Esophagus muscularis mucosa (tissue), 3 donors: ENCODE results near the gene TNRC18.

ENCODE experiments used
- EP300 ChIP-seq: sonication (generic); formaldehyde crosslinking; IDR thresholded peaks from one replicate; pipeline ENCODE4 v1.6.1; 2017; ENCODE audit warnings: antibody characterized with exemption
- TF ChIP-seq, protein P1 (sequence below), 3 experiments: fragments of 200-600 bp in 2 of 3; fragments of 450-650 bp in 1 of 3; sonication (generic) in 2 of 3; IDR thresholded peaks; one replicate each; pipeline ENCODE4 v1.5.1; 2017 to 2019; ENCODE audit warnings: antibody characterized with exemption in 3 of 3, mild to moderate bottlenecking in 2 of 3, moderate library complexity in 1 of 3

DNA sequence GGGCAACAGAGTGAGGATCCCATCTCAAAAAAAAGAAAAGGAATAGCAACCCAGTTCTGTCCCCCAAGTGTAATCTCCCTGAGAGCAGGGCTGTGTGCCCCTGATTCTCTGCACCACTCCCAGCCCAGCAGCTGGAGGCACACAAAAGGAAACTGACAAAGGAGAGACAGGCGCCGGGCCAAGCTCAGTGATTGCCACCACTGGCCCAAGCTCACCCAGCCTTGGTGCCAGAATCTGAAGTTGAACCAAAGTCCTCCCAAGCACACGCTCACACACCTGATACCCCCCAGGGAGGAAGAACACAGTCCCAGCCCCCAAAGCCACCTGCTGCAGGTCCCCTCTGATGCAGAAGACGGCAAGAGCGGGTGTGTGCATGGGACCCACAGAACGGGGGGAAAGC, 50.3 kb downstream of the TNRC18 start:
- TF ChIP-seq, protein P1, sequence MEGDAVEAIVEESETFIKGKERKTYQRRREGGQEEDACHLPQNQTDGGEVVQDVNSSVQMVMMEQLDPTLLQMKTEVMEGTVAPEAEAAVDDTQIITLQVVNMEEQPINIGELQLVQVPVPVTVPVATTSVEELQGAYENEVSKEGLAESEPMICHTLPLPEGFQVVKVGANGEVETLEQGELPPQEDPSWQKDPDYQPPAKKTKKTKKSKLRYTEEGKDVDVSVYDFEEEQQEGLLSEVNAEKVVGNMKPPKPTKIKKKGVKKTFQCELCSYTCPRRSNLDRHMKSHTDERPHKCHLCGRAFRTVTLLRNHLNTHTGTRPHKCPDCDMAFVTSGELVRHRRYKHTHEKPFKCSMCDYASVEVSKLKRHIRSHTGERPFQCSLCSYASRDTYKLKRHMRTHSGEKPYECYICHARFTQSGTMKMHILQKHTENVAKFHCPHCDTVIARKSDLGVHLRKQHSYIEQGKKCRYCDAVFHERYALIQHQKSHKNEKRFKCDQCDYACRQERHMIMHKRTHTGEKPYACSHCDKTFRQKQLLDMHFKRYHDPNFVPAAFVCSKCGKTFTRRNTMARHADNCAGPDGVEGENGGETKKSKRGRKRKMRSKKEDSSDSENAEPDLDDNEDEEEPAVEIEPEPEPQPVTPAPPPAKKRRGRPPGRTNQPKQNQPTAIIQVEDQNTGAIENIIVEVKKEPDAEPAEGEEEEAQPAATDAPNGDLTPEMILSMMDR (IDR thresholded peaks at IDR 0.05) = no peak
- no peak for TF ChIP-seq EP300
